ENCODE data around the gene ACTG1. TPM values are rescaled to one million over a fixed set of nuclear protein-coding genes. Genes with fewer than 3 reads are reported as not detected.

The ACTG1 gene
- total RNA-seq, 1 experiment from 2014 or later = 4,160 TPM

DNA sequence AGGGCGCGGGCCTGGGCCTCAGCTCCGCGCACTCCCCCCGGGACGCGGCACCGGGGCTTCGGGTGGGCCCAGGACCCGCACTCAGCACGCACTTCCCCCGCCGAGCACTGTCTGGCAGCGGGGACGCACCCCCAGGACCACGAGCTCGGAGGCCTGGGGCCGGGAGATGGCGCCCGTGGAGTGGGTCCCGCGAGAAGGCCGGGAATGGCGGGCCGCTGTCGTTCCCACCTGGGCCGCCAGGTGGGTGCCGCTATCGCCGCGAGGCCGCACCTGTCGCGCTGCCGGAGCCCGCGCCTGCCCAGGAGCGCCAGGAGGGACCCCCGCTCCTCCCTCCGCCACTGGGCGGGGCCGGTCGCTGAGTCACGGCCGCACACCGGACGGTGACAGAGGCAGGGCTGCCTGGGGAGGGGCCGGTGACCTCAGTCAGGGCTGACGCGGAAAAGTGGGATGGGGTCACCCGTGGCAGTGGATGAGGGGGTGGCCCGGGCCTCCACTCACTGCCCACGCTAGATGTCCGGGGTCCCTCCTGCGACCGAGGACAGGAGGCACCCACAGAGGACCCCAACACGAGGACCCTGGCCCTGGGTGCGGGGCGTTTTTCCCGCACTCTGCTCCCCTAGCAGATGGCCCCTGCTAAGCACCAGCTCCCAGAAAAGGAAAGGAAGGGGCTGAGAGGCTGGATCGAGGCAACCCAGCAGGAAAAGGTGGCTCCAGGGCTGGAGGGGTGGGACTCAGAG is 6.9 kb upstream of the ACTG1 start:
- TF ChIP-seq, protein P1, sequence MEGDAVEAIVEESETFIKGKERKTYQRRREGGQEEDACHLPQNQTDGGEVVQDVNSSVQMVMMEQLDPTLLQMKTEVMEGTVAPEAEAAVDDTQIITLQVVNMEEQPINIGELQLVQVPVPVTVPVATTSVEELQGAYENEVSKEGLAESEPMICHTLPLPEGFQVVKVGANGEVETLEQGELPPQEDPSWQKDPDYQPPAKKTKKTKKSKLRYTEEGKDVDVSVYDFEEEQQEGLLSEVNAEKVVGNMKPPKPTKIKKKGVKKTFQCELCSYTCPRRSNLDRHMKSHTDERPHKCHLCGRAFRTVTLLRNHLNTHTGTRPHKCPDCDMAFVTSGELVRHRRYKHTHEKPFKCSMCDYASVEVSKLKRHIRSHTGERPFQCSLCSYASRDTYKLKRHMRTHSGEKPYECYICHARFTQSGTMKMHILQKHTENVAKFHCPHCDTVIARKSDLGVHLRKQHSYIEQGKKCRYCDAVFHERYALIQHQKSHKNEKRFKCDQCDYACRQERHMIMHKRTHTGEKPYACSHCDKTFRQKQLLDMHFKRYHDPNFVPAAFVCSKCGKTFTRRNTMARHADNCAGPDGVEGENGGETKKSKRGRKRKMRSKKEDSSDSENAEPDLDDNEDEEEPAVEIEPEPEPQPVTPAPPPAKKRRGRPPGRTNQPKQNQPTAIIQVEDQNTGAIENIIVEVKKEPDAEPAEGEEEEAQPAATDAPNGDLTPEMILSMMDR (conservative IDR thresholded peaks at IDR 0.05) = peak; percentile 76
- Histone ChIP-seq H3K79me1 (ENCODE audit: insufficient read depth, low read depth, low read length, poor library complexity, severe bottlenecking) (peaks cover 2% of the 10 kb centered on the region), H2BK15ac (ENCODE audit: low read depth, low read length) (no peak overlapping the region), H3K23ac (ENCODE audit: insufficient read length, low read depth, low read length) (no peak overlapping the region), H3K9me3 (ENCODE audit: control insufficient read depth, low read depth, low read length) (no peaks in the 10 kb centered on the region), H3T11ph (ENCODE audit: low read length) (no peak overlapping the region), H4K8ac (replicated peaks; ENCODE audit: insufficient read length, low read depth, low read length) (no peak overlapping the region), H3K4me2 (ENCODE audit: insufficient read depth, insufficient read length, low read length) (peak overlapping the region; percentile 35), H3K14ac (ENCODE audit: insufficient read depth, low read length) (peak overlapping the region; percentile 14), H3K4ac (ENCODE audit: low read depth, low read length) (no peak overlapping the region), H4K5ac (ENCODE audit: insufficient read length, low read depth, low read length) (no peak overlapping the region), H2BK120ac (ENCODE audit: low read depth, low read length, poor library complexity, severe bottlenecking) (no peak overlapping the region), H3K56ac (ENCODE audit: insufficient read length, low read depth, low read length) (no peak overlapping the region), H2BK20ac (ENCODE audit: low read depth, low read length, poor library complexity, severe bottlenecking) (no peak overlapping the region), H3K27me3 (ENCODE audit: insufficient read depth, low read length) (no peaks in the 10 kb centered on the region; the same call in 1 of the 2 replicates), H3K27ac (ENCODE audit: insufficient read length, low read depth, low read length) (no peak overlapping the region), H3K23me2 (ENCODE audit: insufficient read length, low read depth, low read length, poor library complexity, severe bottlenecking) (peaks cover 17% of the 10 kb centered on the region), H3K4me1 (ENCODE audit: insufficient read depth, low read length) (peaks cover 4% of the 10 kb centered on the region; the same call in 1 of the 2 replicates), H4K20me1 (ENCODE audit: control insufficient read depth, insufficient read depth, insufficient read length) (no peaks in the 10 kb centered on the region), H3K79me2 (ENCODE audit: insufficient read depth, low read length) (peaks cover 7% of the 10 kb centered on the region; the same call in 1 of the 2 replicates), H3K9ac (ENCODE audit: extremely low read depth, insufficient read length, low read length) (no peak overlapping the region), H3K18ac (ENCODE audit: insufficient read length, low read depth, low read length) (peak overlapping the region; percentile 4), H2BK5ac (ENCODE audit: insufficient read length, low read length) (no peak overlapping the region), H2AFZ (ENCODE audit: low read length) (no peak overlapping the region), H2AK5ac (ENCODE audit: insufficient read length, low read length) (no peak overlapping the region), H4K91ac (ENCODE audit: insufficient read length, low read depth, low read length) (no peak overlapping the region), H2BK12ac (ENCODE audit: insufficient read length, low read depth, low read length) (no peak overlapping the region)
- Mint-ChIP-seq H3K27me3 (ENCODE audit: low read depth) (peaks cover 45% of the 10 kb centered on the region), H3K4me3 (peak overlapping the region; percentile 49 to 70), H3K27ac (no peak overlapping the region), H3K4me1 (peaks cover 21 to 31% of the 10 kb centered on the region in 2 experiments), H3K36me3 (ENCODE audit: insufficient read depth in 1 of 3, low read depth in 3 of 3) (peaks cover 0 to 5% (median 0%) of the 10 kb centered on the region in 3 experiments; a peak in 1 of 7 replicates), H3K9me3 (no peaks in the 10 kb centered on the region)
- DNase-seq = peak; percentile 82
- no CpG with 5 or more reads among the region's 61 CpGs for WGBS (ENCODE audit: extremely low coverage, insufficient read length, low lambda C conversion rate)

Measured in H9 (cell line).